Left ventricle myocardium superior (tissue), 1 donor: Measurements from ENCODE around the gene ST6GALNAC3. TPM values are rescaled to one million over a fixed set of nuclear protein-coding genes. Genes with fewer than 3 reads are reported as not detected.
"Not testable (repeated sequence)": the region's sequence is repeated elsewhere in the genome, so short reads cannot be mapped to it uniquely, and the experiment has no call there.

Experiments used
- ATAC-seq: fragments of 200-7000 bp; cut with Tn5 transposase; one replicate; pipeline ENCODE4 v1.9.1; 2020; ENCODE audit warnings: mild to moderate bottlenecking, moderate library complexity
- DNase-seq: peaks from one replicate; pipeline ENCODE4 v3.0.0-alpha.2; 2020
- intact Hi-C: fragments of 100-400 bp; cut with micrococcal nuclease; formaldehyde crosslinking; loops from one replicate; pipeline ENCODE4 v1.11.0; 2022
- total RNA-seq: library from RNA; stranded (reverse); fragmentation: NEBNext Ultra II Directional; extraction: Animal tissue kit (Norgen Biotek cat#: 25700); gene quantifications from one replicate; pipeline ENCODE4 v1.2.1, GENCODE V29; 2021
- donor health status: DM: no; HTN: yes; CAD: no; lungs with severe emphysema.

Gene ST6GALNAC3
- total RNA-seq, 1 donor from 2014 or later: 5.9 TPM

GRCh38 chr1:76225526-76225925, 151.0 kb downstream of the ST6GALNAC3 start:
- intact Hi-C loops: no loop called here
- DNase-seq (no peak), ATAC-seq (no peak)

- ATAC-seq (no peak), DNase-seq (no peak)
- intact Hi-C loops: no loop called here
Measured at GRCh38 chr1:76227621-76228020, 153.1 kb downstream of the ST6GALNAC3 start.

- ATAC-seq (no peak), DNase-seq (no peak)
- intact Hi-C loops: no loop called here
Measured at GRCh38 chr1:76229279-76230005, 154.9 kb downstream of the ST6GALNAC3 start.

GRCh38 chr1:76230842-76231281, 156.3 kb downstream of the ST6GALNAC3 start:
- intact Hi-C loops: no loop called here
- DNase-seq: no peak
- no peak for ATAC-seq

- intact Hi-C loops: no loop called here
- DNase-seq (no peak), ATAC-seq (no peak)
Measured at GRCh38 chr1:76231320-76231719, 156.8 kb downstream of the ST6GALNAC3 start.

- intact Hi-C loops: no loop called here
- DNase-seq (no peak), ATAC-seq (no peak)
Measured at GRCh38 chr1:76232666-76233065, 158.1 kb downstream of the ST6GALNAC3 start.

- DNase-seq: no peak
- no peak for ATAC-seq
- intact Hi-C loops: no loop called here
Measured at GRCh38 chr1:76234061-76234460, 159.5 kb downstream of the ST6GALNAC3 start.

GRCh38 chr1:76237211-76237610, 162.7 kb downstream of the ST6GALNAC3 start:
- ATAC-seq: no peak
- intact Hi-C loops: no loop called here
- DNase-seq: no peak

- ATAC-seq: no peak
- no peak for DNase-seq
- intact Hi-C loops: no loop called here
Measured at GRCh38 chr1:76238094-76238628, 163.6 kb downstream of the ST6GALNAC3 start.

GRCh38 chr1:76239470-76239918, 164.9 kb downstream of the ST6GALNAC3 start:
- no peak for DNase-seq

GRCh38 chr1:76240316-76240715, 165.8 kb downstream of the ST6GALNAC3 start:
- ATAC-seq (no peak), DNase-seq (no peak)
- intact Hi-C loops: no loop called here

More at GRCh38 chr1:76239470-76239918, 164.9 kb downstream of the ST6GALNAC3 start:
- ATAC-seq: no peak
- intact Hi-C loops: no loop called here

- intact Hi-C loops, DNase-seq, ATAC-seq: not testable (repeated sequence)
Measured at GRCh38 chr1:76242587-76242986, 168.0 kb downstream of the ST6GALNAC3 start.

GRCh38 chr1:76247261-76247852, 172.8 kb downstream of the ST6GALNAC3 start:
- ATAC-seq (no peak), DNase-seq (no peak)
- intact Hi-C loops: no loop called here

- ATAC-seq: no peak
- intact Hi-C loops: no loop called here
Measured at GRCh38 chr1:76250271-76250670, 175.7 kb downstream of the ST6GALNAC3 start.

GRCh38 chr1:76252431-76252830, 177.9 kb downstream of the ST6GALNAC3 start:
- intact Hi-C loops: no loop called here
- DNase-seq: no peak
- no peak for ATAC-seq

More at GRCh38 chr1:76250271-76250670, 175.7 kb downstream of the ST6GALNAC3 start:
- DNase-seq: no peak

- intact Hi-C loops: no loop called here
- ATAC-seq: no peak
- no peak for DNase-seq
Measured at GRCh38 chr1:76254104-76255030, 179.8 kb downstream of the ST6GALNAC3 start.

- DNase-seq (no peak), ATAC-seq (no peak)
- intact Hi-C loops: no loop called here
Measured at GRCh38 chr1:76256289-76257223, 182.0 kb downstream of the ST6GALNAC3 start.

- no peak for ATAC-seq
- intact Hi-C loops: no loop called here
Measured at GRCh38 chr1:76257823-76258222, 183.3 kb downstream of the ST6GALNAC3 start.

More at GRCh38 chr1:76257823-76258222, 183.3 kb downstream of the ST6GALNAC3 start:
- no peak for DNase-seq
